ENCODE measurements around the gene GAGE12D. TPM values are rescaled to one million over a fixed set of nuclear protein-coding genes. Genes with fewer than 3 reads are reported as not detected.
"Not testable (repeated sequence)": the region's sequence is repeated elsewhere in the genome, so short reads cannot be mapped to it uniquely, and the experiment has no call there.

The GAGE12D gene
- total RNA-seq = not detected

GRCh38 chrX:49541433-49541832, at the start of gene GAGE12D:
TSS of gene GAGE12D (plus strand) at chrX:49541733. CDS start at chrX:49542888, 1,155 bp downstream.
- DNase-seq (ENCODE audit: low spot score); ATAC-seq: not testable (repeated sequence)

GRCh38 chrX:49531877-49532276, 9.7 kb upstream of the GAGE12D start, which contains the start of gene GAGE12C:
TSS of gene GAGE12C (plus strand) at chrX:49532177. CDS start at chrX:49533332, 1,155 bp downstream.
- DNase-seq (ENCODE audit: low spot score); ATAC-seq: not testable (repeated sequence)

- not testable (repeated sequence) for ATAC-seq; DNase-seq (ENCODE audit: low spot score)
Measured at GRCh38 chrX:49550989-49551388, 9.5 kb downstream of the GAGE12D start, which contains the start of gene GAGE12E. TSS of gene GAGE12E (plus strand) at chrX:49551289. CDS start at chrX:49552444, 1,155 bp downstream.

- ATAC-seq; DNase-seq (ENCODE audit: low spot score): not testable (repeated sequence)
Measured at GRCh38 chrX:49560542-49560941, 19.0 kb downstream of the GAGE12D start, which contains the start of gene GAGE12F. TSS of gene GAGE12F (plus strand) at chrX:49560842. CDS start at chrX:49561997, 1,155 bp downstream.

- not testable (repeated sequence) for ATAC-seq
- peak; percentile 35 for DNase-seq (ENCODE audit: low spot score)
Measured at GRCh38 chrX:49568728-49569127, 27.2 kb downstream of the GAGE12D start.

- not testable (repeated sequence) for ATAC-seq; DNase-seq (ENCODE audit: low spot score)
Measured at GRCh38 chrX:49569152-49569551, 27.6 kb downstream of the GAGE12D start.

- not testable (repeated sequence) for ATAC-seq; DNase-seq (ENCODE audit: low spot score)
Measured at GRCh38 chrX:49570100-49570499, 28.6 kb downstream of the GAGE12D start, which contains the start of gene GAGE12G. TSS of gene GAGE12G (plus strand) at chrX:49570400. CDS start at chrX:49571555, 1,155 bp downstream.

GRCh38 chrX:49579649-49580048, 38.1 kb downstream of the GAGE12D start, which contains the start of gene GAGE12H:
TSS of gene GAGE12H (plus strand) at chrX:49579949. CDS start at chrX:49581104, 1,155 bp downstream.
- not testable (repeated sequence) for ATAC-seq

GRCh38 chrX:49589196-49589595, 47.7 kb downstream of the GAGE12D start, which contains the start of gene GAGE2A:
TSS of gene GAGE2A (plus strand) at chrX:49589496. CDS start at chrX:49590651, 1,155 bp downstream.
- ATAC-seq; DNase-seq (ENCODE audit: low spot score): not testable (repeated sequence)

More at GRCh38 chrX:49579649-49580048, 38.1 kb downstream of the GAGE12D start, which contains the start of gene GAGE12H:
- not testable (repeated sequence) for DNase-seq (ENCODE audit: low spot score)

- peak; percentile 44 for DNase-seq (ENCODE audit: low spot score)
- ATAC-seq = not testable (repeated sequence)
Measured at GRCh38 chrX:49589769-49590478, 48.4 kb downstream of the GAGE12D start.

- not testable (repeated sequence) for DNase-seq (ENCODE audit: low spot score); ATAC-seq
Measured at GRCh38 chrX:49590488-49590887, 49.0 kb downstream of the GAGE12D start.

Other genes with a start within 250 kb of the GAGE12D start
- not detected for gene GAGE10, start 238.1 kb upstream of the GAGE12D start, total RNA-seq
- 0.73 TPM for gene GAGE12J, start 219.7 kb upstream of the GAGE12D start, total RNA-seq
- not detected for gene GAGE13, start 210.2 kb upstream of the GAGE12D start, total RNA-seq
- not detected for gene GAGE12C, start 9.6 kb upstream of the GAGE12D start, total RNA-seq
- gene GAGE12E, start 9.6 kb downstream of the GAGE12D start, total RNA-seq = not detected
- 0.63 TPM for gene GAGE12F, start 19.1 kb downstream of the GAGE12D start, total RNA-seq
- gene GAGE12G, start 28.7 kb downstream of the GAGE12D start, total RNA-seq = not detected
- not detected for gene GAGE12H, start 38.2 kb downstream of the GAGE12D start, total RNA-seq
- gene GAGE2A, start 47.8 kb downstream of the GAGE12D start, total RNA-seq = 0.58 TPM
- gene GAGE1, start 57.3 kb downstream of the GAGE12D start, total RNA-seq = not detected
- gene PAGE1, start 154.3 kb downstream of the GAGE12D start, total RNA-seq = not detected

Data from left lobe of liver (tissue), 2 donors.